ENCODE results near the gene ATXN7L3. TPM values are rescaled to one million over a fixed set of nuclear protein-coding genes. Genes with fewer than 3 reads are reported as not detected.

The ATXN7L3 gene
- total RNA-seq, 2 donors from 2014 or later: 45.8 to 72.0 TPM

Small RNA genes within 50 kb of the gene (microRNA-seq; reads per million reads assigned to microRNA genes)
- gene MIR6782: 0.25 reads per million

Small RNA genes within 50 kb of the gene (small RNA-seq; reads per million reads assigned to genes)
- gene MIR6782: 0 reads per million in 2 donors

Other genes with a start within 250 kb of the ATXN7L3 start
- not detected for gene PYY, start 245.9 kb downstream of the ATXN7L3 start, total RNA-seq
- 1 to 10 TPM; 3.1 to 3.8 TPM for gene NAGS, start 195.3 kb downstream of the ATXN7L3 start, total RNA-seq
- gene TMEM101, start 184.9 kb downstream of the ATXN7L3 start, total RNA-seq: 10 to 100 TPM; 48.0 to 51.6 TPM
- 10 to 100 TPM; 30.0 to 45.2 TPM for gene LSM12, start 133.2 kb downstream of the ATXN7L3 start, total RNA-seq
- 10 to 100 TPM; 68.9 to 84.8 TPM for gene G6PC3, start 129.1 kb downstream of the ATXN7L3 start, total RNA-seq
- 100 to 1,000 TPM in 1 of 2 donors, 10 to 100 TPM in 1; 71.2 to 145 TPM for gene HDAC5, start 76.2 kb downstream of the ATXN7L3 start, total RNA-seq
- 1 to 10 TPM; 1.4 to 8.1 TPM for gene HROB, start 58.0 kb downstream of the ATXN7L3 start, total RNA-seq
- 1 to 10 TPM; 3.2 to 4.4 TPM for gene ASB16, start 29.2 kb downstream of the ATXN7L3 start, total RNA-seq
- 10 to 100 TPM; 42.9 to 67.2 TPM for gene TMUB2, start 12.9 kb downstream of the ATXN7L3 start, total RNA-seq
- 10 to 100 TPM; 73.4 to 77.2 TPM for gene UBTF, start 19.8 kb upstream of the ATXN7L3 start, total RNA-seq
- under 1 TPM in 1 of 2 donors, not detected in 1; 0.51 TPM for gene SLC4A1, start 68.3 kb upstream of the ATXN7L3 start, total RNA-seq
- 1 to 10 TPM in 1 of 2 donors, under 1 TPM in 1; 0.68 to 2.9 TPM for gene RUNDC3A, start 108.7 kb upstream of the ATXN7L3 start, total RNA-seq
- gene SLC25A39, start 124.9 kb upstream of the ATXN7L3 start, total RNA-seq: 100 to 1,000 TPM; 116 to 132 TPM
- gene GRN, start 145.4 kb upstream of the ATXN7L3 start, total RNA-seq: 100 to 1,000 TPM; 319 to 404 TPM
- 1 to 10 TPM; 1.8 to 6.1 TPM for gene FAM171A2, start 164.0 kb upstream of the ATXN7L3 start, total RNA-seq
- gene ITGA2B, start 189.8 kb upstream of the ATXN7L3 start, total RNA-seq: under 1 TPM; 0.27 to 0.68 TPM

All from prostate gland (tissue), 2 donors.